Panc1 (cell line): ENCODE measurements around the gene CBY3. TPM values are rescaled to one million over a fixed set of nuclear protein-coding genes. Genes with fewer than 3 reads are reported as not detected.

Source experiments
- ATAC-seq: fragments of 200-7000 bp; cut with Tn5 transposase; 2 replicates; pipeline ENCODE4 v1.9.1; 2020; ENCODE audit warnings: mild to moderate bottlenecking, moderate library complexity
- BruUV-seq: library from RNA; stranded (reverse); fragments of 400-500 nt; replicated peaks from 2 replicates; lab custom pipeline; 2021; lab: Mats Ljungman, UMichigan
- CTCF ChIA-PET: fragments of 300-600 bp; sonication (Branson Sonifier 250); formaldehyde crosslinking; loops from one replicate; lab custom pipeline; 2022; ENCODE audit warnings: antibody characterized with exemption; lab: Charles Lee
- POLR2A ChIA-PET: fragments of 300-600 bp; sonication (Branson Sonifier 250); formaldehyde crosslinking; loops from one replicate; lab custom pipeline; 2022; ENCODE audit warnings: antibody characterized with exemption; lab: Charles Lee
- DNase-seq: peaks from one replicate; pipeline ENCODE4 v3.0.0-alpha.2; 2010; ENCODE audit warnings: low read depth, low spot score
- H3K27ac ChIP-seq: 2 replicates; pipeline ENCODE4 v1.5.1; 2011; ENCODE audit warnings: mild to moderate bottlenecking, low read length, inconsistent platforms
- H3K27me3 ChIP-seq: fragments of 200-500 bp; sonication (Bioruptor generic); 2 replicates; pipeline ENCODE4 v1.6.0; 2014; ENCODE audit warnings: low read length, inconsistent platforms; ENCODE audit not compliant: control insufficient read depth, insufficient read depth
- H3K36me3 ChIP-seq: fragments of 200-500 bp; sonication (Bioruptor generic); 2 replicates; pipeline ENCODE4 v1.5.1; 2014; ENCODE audit warnings: inconsistent platforms, mild to moderate bottlenecking, low read length, moderate library complexity; ENCODE audit not compliant: control insufficient read depth, insufficient read depth
- H3K4me1 ChIP-seq: 2 replicates; pipeline ENCODE4 v1.5.1; 2011; ENCODE audit warnings: inconsistent platforms, mild to moderate bottlenecking, low read length, moderate library complexity; ENCODE audit not compliant: control insufficient read depth, insufficient read depth
- H3K4me3 ChIP-seq, 2 experiments: 2 replicates each; pipeline ENCODE4 v1.5.1; 2011 to 2012; ENCODE audit warnings: low read depth in 2 of 2, low read length in 2 of 2, mild to moderate bottlenecking in 2 of 2, inconsistent platforms in 1 of 2, moderate library complexity in 1 of 2
- H3K9me3 ChIP-seq: fragments of 200-500 bp; sonication (Bioruptor generic); 2 replicates; pipeline ENCODE4 v1.5.1; 2014; ENCODE audit warnings: low read depth, mild to moderate bottlenecking, inconsistent platforms, low read length, moderate library complexity; ENCODE audit not compliant: control insufficient read depth, insufficient read depth
- POLR2AphosphoS5 ChIP-seq: IDR thresholded peaks from 2 replicates; pipeline ENCODE4 v1.6.1; 2012; ENCODE audit warnings: mild to moderate bottlenecking, low read depth, low read length, moderate library complexity
- SIN3A ChIP-seq: IDR thresholded peaks from 2 replicates; pipeline ENCODE4 v1.6.1; 2012; ENCODE audit warnings: low read depth, mild to moderate bottlenecking, low read length, moderate library complexity, borderline replicate concordance; ENCODE audit not compliant: insufficient read depth
- TCF7L2 ChIP-seq: IDR thresholded peaks from 2 replicates; pipeline ENCODE4 v1.6.1; 2011; ENCODE audit warnings: mild to moderate bottlenecking, low read depth, low read length, inconsistent platforms
- in situ Hi-C: cut with HindIII; loops from 2 replicates; pipeline ENCODE4 v1.10.0; 2016; ENCODE audit warnings: low sequenced_read_pairs, low pct_unique_long_range_greater_than_20kb
- intact Hi-C: fragments of 100-400 bp; cut with micrococcal nuclease; formaldehyde crosslinking; loops from one replicate; pipeline ENCODE4 v1.10.0; 2022; ENCODE audit not compliant: unreplicated experiment
- total RNA-seq: library from RNA; stranded (reverse); gene quantifications from one replicate; pipeline ENCODE4 v1.2.1, GENCODE V29; 2021; ENCODE audit not compliant: unreplicated experiment
- TF ChIP-seq, protein P1 (sequence below), 2 experiments: IDR thresholded peaks; 2 replicates each; pipeline ENCODE4 v1.6.1; 2011 to 2012; ENCODE audit warnings: low read depth in 2 of 2, control low read depth in 1 of 2, low read length in 1 of 2, mild to moderate bottlenecking in 1 of 2, moderate library complexity in 1 of 2; ENCODE audit not compliant: insufficient read depth in 1 of 2
- TF ChIP-seq, protein P2 (sequence below): fragments of 450-650 bp; IDR thresholded peaks from 2 replicates; pipeline ENCODE4 v1.5.1; 2017; ENCODE audit warnings: mild to moderate bottlenecking

The CBY3 gene
- total RNA-seq, 1 experiment from 2014 or later = 0.39 TPM

DNA sequence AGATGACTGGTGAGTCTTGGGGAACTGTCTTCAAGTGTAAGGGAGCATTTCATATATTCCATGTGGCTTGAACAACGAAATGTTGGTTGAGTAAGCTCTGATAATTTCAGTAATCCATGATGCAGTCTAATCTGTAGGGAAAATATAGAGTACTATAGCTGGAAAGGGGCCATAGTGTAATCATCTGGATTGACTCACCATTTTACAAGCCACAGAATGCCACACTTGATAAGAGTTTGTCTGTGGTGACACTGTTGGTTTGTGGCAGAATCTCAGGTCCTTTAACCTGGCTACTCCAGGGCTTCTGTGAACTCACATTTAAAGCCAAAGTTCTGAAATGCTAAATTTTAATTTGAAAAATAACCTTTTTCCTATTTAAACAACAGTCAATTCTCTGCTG is 35.5 kb upstream of the CBY3 start:
- in situ Hi-C loops (no loop called here), intact Hi-C loops (no loop called here)
- H3K36me3 ChIP-seq = peaks cover 29% of the 10 kb centered on the region
- no peak for DNase-seq
- TF ChIP-seq SIN3A = no peak
- TF ChIP-seq, protein P1, sequence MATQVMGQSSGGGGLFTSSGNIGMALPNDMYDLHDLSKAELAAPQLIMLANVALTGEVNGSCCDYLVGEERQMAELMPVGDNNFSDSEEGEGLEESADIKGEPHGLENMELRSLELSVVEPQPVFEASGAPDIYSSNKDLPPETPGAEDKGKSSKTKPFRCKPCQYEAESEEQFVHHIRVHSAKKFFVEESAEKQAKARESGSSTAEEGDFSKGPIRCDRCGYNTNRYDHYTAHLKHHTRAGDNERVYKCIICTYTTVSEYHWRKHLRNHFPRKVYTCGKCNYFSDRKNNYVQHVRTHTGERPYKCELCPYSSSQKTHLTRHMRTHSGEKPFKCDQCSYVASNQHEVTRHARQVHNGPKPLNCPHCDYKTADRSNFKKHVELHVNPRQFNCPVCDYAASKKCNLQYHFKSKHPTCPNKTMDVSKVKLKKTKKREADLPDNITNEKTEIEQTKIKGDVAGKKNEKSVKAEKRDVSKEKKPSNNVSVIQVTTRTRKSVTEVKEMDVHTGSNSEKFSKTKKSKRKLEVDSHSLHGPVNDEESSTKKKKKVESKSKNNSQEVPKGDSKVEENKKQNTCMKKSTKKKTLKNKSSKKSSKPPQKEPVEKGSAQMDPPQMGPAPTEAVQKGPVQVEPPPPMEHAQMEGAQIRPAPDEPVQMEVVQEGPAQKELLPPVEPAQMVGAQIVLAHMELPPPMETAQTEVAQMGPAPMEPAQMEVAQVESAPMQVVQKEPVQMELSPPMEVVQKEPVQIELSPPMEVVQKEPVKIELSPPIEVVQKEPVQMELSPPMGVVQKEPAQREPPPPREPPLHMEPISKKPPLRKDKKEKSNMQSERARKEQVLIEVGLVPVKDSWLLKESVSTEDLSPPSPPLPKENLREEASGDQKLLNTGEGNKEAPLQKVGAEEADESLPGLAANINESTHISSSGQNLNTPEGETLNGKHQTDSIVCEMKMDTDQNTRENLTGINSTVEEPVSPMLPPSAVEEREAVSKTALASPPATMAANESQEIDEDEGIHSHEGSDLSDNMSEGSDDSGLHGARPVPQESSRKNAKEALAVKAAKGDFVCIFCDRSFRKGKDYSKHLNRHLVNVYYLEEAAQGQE (IDR thresholded peaks at IDR 0.05; ENCODE audit: insufficient read depth in 1 of 2, low read depth in 2 of 2, low read length in 1 of 2) = no peak
- no peak for TF ChIP-seq TCF7L2
- H3K27ac ChIP-seq = no peak overlapping the region
- BruUV-seq = no TSS peak
- POLR2A ChIA-PET = no interaction called here
- CTCF ChIA-PET = no interaction called here
- no peak for ATAC-seq
- no peaks in the 10 kb centered on the region for H3K27me3 ChIP-seq
- no peak overlapping the region for H3K4me3 ChIP-seq
- H3K9me3 ChIP-seq = no peaks in the 10 kb centered on the region
- H3K4me1 ChIP-seq = no peaks in the 10 kb centered on the region

DNA sequence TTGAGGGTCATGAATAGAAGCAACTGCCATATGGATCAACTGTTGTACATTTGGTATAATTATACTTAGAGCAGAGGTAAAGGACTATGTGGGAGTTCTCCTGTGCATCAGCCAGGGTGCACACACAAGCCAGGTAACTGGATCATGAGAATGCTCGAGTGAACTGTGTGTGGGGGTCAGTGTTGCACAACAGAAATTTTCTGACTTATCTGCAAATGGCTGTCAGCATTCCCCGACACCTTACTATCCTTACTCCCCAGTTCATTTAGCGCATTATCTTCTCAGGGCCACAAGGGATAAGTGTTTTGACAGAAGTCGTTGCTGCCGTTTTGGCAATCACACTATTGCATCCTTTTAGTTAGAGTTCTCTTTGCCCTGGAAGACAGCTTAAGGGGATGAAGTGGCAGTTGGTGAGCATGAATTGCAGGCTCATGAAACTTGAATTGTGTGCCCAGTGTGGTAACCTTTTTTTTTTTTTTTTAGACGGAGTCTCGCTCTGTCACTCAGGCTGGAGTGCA is 19.6 kb upstream of the CBY3 start:
- Histone ChIP-seq H3K27ac (peak overlapping the region; percentile 98), H3K27me3 (no peaks in the 10 kb centered on the region), H3K4me1 (peaks cover 14% of the 10 kb centered on the region; the same call in 1 of the 2 replicates), H3K4me3 (peak overlapping the region; percentile 69 to 96), H3K9me3 (no peaks in the 10 kb centered on the region), H3K36me3 (peaks cover 16% of the 10 kb centered on the region)
- in situ Hi-C loops (no loop called here), intact Hi-C loops (no loop called here)
- TF ChIP-seq POLR2AphosphoS5 = no peak
- no peak for TF ChIP-seq TCF7L2
- TF ChIP-seq, protein P1 (IDR thresholded peaks at IDR 0.05; ENCODE audit: insufficient read depth in 1 of 2, low read depth in 2 of 2, low read length in 1 of 2) = no peak
- TF ChIP-seq, protein P2, sequence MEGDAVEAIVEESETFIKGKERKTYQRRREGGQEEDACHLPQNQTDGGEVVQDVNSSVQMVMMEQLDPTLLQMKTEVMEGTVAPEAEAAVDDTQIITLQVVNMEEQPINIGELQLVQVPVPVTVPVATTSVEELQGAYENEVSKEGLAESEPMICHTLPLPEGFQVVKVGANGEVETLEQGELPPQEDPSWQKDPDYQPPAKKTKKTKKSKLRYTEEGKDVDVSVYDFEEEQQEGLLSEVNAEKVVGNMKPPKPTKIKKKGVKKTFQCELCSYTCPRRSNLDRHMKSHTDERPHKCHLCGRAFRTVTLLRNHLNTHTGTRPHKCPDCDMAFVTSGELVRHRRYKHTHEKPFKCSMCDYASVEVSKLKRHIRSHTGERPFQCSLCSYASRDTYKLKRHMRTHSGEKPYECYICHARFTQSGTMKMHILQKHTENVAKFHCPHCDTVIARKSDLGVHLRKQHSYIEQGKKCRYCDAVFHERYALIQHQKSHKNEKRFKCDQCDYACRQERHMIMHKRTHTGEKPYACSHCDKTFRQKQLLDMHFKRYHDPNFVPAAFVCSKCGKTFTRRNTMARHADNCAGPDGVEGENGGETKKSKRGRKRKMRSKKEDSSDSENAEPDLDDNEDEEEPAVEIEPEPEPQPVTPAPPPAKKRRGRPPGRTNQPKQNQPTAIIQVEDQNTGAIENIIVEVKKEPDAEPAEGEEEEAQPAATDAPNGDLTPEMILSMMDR = no peak
- no peak for TF ChIP-seq SIN3A
- BruUV-seq = no TSS peak
- ATAC-seq (no peak), DNase-seq (no peak)
- CTCF ChIA-PET = no interaction called here
- POLR2A ChIA-PET = interaction anchor here (0.6 kb wide), 1 partner anchor 19 kb away, joined by 3 read pairs; no protein-coding TSS in a partner anchor
